ENCODE data around the gene MTR. TPM values are rescaled to one million over a fixed set of nuclear protein-coding genes. Genes with fewer than 3 reads are reported as not detected.

The MTR gene
- total RNA-seq, 1 donor from 2014 or later, result 42.9 TPM

GRCh38 chr1:236836157-236836556 lies 41.1 kb downstream of the MTR start:
- H3K36me3 Mint-ChIP-seq (ENCODE audit: low read depth), result peaks cover 26% of the 10 kb centered on the region
- no peak overlapping the region for H3K27ac Mint-ChIP-seq (ENCODE audit: unreplicated experiment)
- no peaks in the 10 kb centered on the region for H3K4me1 Mint-ChIP-seq
- DNase-seq (ENCODE audit: low read depth, low spot score), result no peak
- no peak for TF ChIP-seq CTCF (conservative IDR thresholded peaks at IDR 0.05)
- H3K27me3 Mint-ChIP-seq (ENCODE audit: low read depth), result no peaks in the 10 kb centered on the region
- no peak overlapping the region for H3K4me3 Mint-ChIP-seq
- no peaks in the 10 kb centered on the region for H3K9me3 Mint-ChIP-seq

GRCh38 chr1:236837115-236837514 lies 42.0 kb downstream of the MTR start:
- no peaks in the 10 kb centered on the region for H3K27me3 Mint-ChIP-seq (ENCODE audit: low read depth)
- TF ChIP-seq CTCF (conservative IDR thresholded peaks at IDR 0.05), result no peak
- H3K9me3 Mint-ChIP-seq, result no peaks in the 10 kb centered on the region
- H3K4me3 Mint-ChIP-seq, result no peak overlapping the region
- no peaks in the 10 kb centered on the region for H3K4me1 Mint-ChIP-seq
- no peak overlapping the region for H3K27ac Mint-ChIP-seq (ENCODE audit: unreplicated experiment)
- no peak for DNase-seq (ENCODE audit: low read depth, low spot score)
- peaks cover 25% of the 10 kb centered on the region for H3K36me3 Mint-ChIP-seq (ENCODE audit: low read depth)

- no peak for TF ChIP-seq CTCF (conservative IDR thresholded peaks at IDR 0.05)
- H3K27me3 Mint-ChIP-seq (ENCODE audit: low read depth), result no peaks in the 10 kb centered on the region
- no peaks in the 10 kb centered on the region for H3K4me1 Mint-ChIP-seq
- H3K36me3 Mint-ChIP-seq (ENCODE audit: low read depth), result peaks cover 26% of the 10 kb centered on the region
- no peak overlapping the region for H3K4me3 Mint-ChIP-seq
- no peaks in the 10 kb centered on the region for H3K9me3 Mint-ChIP-seq
- H3K27ac Mint-ChIP-seq (ENCODE audit: unreplicated experiment), result no peak overlapping the region
- no peak for DNase-seq (ENCODE audit: low read depth, low spot score)
These were observed 42.8 kb downstream of the MTR start for GRCh38 chr1:236837897-236838296.

- TF ChIP-seq CTCF (conservative IDR thresholded peaks at IDR 0.05), result no peak
- Mint-ChIP-seq H3K4me3 (no peak overlapping the region), H3K9me3 (no peaks in the 10 kb centered on the region), H3K36me3 (ENCODE audit: low read depth) (peaks cover 15% of the 10 kb centered on the region), H3K27me3 (ENCODE audit: low read depth) (no peaks in the 10 kb centered on the region), H3K27ac (ENCODE audit: unreplicated experiment) (no peak overlapping the region), H3K4me1 (no peaks in the 10 kb centered on the region)
- no peak for DNase-seq (ENCODE audit: low read depth, low spot score)
These were observed 46.2 kb downstream of the MTR start for GRCh38 chr1:236841341-236841740.

- DNase-seq (ENCODE audit: low read depth, low spot score), result no peak
- TF ChIP-seq CTCF (conservative IDR thresholded peaks at IDR 0.05), result no peak
- no peak overlapping the region for H3K27ac Mint-ChIP-seq (ENCODE audit: unreplicated experiment)
- no peak overlapping the region for H3K4me3 Mint-ChIP-seq
- H3K4me1 Mint-ChIP-seq, result no peaks in the 10 kb centered on the region
- H3K36me3 Mint-ChIP-seq (ENCODE audit: low read depth), result peaks cover 23% of the 10 kb centered on the region
- H3K27me3 Mint-ChIP-seq (ENCODE audit: low read depth), result no peaks in the 10 kb centered on the region
- H3K9me3 Mint-ChIP-seq, result no peaks in the 10 kb centered on the region
These were observed 49.6 kb downstream of the MTR start for GRCh38 chr1:236844499-236845271.

All from neural crest cell (in vitro differentiated cells).